Mesothelial cell of epicardium (in vitro differentiated cells): Measurements from ENCODE around the gene OR56B1. TPM values are rescaled to one million over a fixed set of nuclear protein-coding genes. Genes with fewer than 3 reads are reported as not detected.
"Not testable (repeated sequence)": the region's sequence is repeated elsewhere in the genome, so short reads cannot be mapped to it uniquely, and the experiment has no call there.

Experiments used
- DNase-seq, 2 experiments: peaks; one replicate each; pipeline ENCODE4 v3.0.0; 2021; ENCODE audit warnings: low spot score in 2 of 2; ENCODE audit not compliant: unreplicated experiment in 2 of 2
- H3K27ac Mint-ChIP-seq: 2 replicates; pipeline ENCODE4 v1.8.0; 2021; ENCODE audit warnings: mixed read lengths
- H3K27me3 Mint-ChIP-seq: 2 replicates; pipeline ENCODE4 v1.8.0; 2021; ENCODE audit warnings: low read depth, mixed read lengths
- H3K36me3 Mint-ChIP-seq: 2 replicates; pipeline ENCODE4 v1.8.0; 2021; ENCODE audit warnings: mixed read lengths
- H3K4me1 Mint-ChIP-seq: 2 replicates; pipeline ENCODE4 v1.8.0; 2021; ENCODE audit warnings: mixed read lengths
- H3K4me3 Mint-ChIP-seq: 2 replicates; pipeline ENCODE4 v1.8.0; 2021; ENCODE audit warnings: mild to moderate bottlenecking, moderate library complexity, mixed read lengths
- H3K9me3 Mint-ChIP-seq: 2 replicates; pipeline ENCODE4 v1.8.0; 2021; ENCODE audit warnings: mixed read lengths
- CTCF ChIP-seq: fragments of 200-600 bp; sonication (generic); IDR thresholded peaks from one replicate; pipeline ENCODE4 v1.5.0; 2021; ENCODE audit warnings: antibody characterized with exemption; ENCODE audit not compliant: unreplicated experiment
- total RNA-seq: library from RNA; stranded (reverse); gene quantifications from 3 replicates; pipeline ENCODE4 v1.2.1, GENCODE V29; 2021

OR56B1 gene
- total RNA-seq, 1 donor from 2014 or later: 0.11 TPM

- TF ChIP-seq CTCF: no peak
- Mint-ChIP-seq H3K4me3 (no peak overlapping the region), H3K9me3 (peaks cover 6% of the 10 kb centered on the region), H3K27ac (no peak overlapping the region), H3K27me3 (no peaks in the 10 kb centered on the region), H3K4me1 (no peaks in the 10 kb centered on the region), H3K36me3 (peaks cover 9% of the 10 kb centered on the region)
- DNase-seq: no peak
Measured at GRCh38 chr11:5713695-5714094, 22.6 kb upstream of the OR56B1 start.

- H3K27ac Mint-ChIP-seq, DNase-seq: not testable (repeated sequence)
Measured at GRCh38 chr11:5716518-5716917, 19.7 kb upstream of the OR56B1 start.

GRCh38 chr11:5719703-5720495 lies 16.3 kb upstream of the OR56B1 start:
- no peak for TF ChIP-seq CTCF
- Mint-ChIP-seq H3K9me3 (peaks cover 6% of the 10 kb centered on the region), H3K27me3 (peaks cover 5% of the 10 kb centered on the region), H3K36me3 (no peaks in the 10 kb centered on the region), H3K4me1 (no peaks in the 10 kb centered on the region), H3K27ac (no peak overlapping the region), H3K4me3 (no peak overlapping the region)
- no peak for DNase-seq

More at GRCh38 chr11:5716518-5716917, 19.7 kb upstream of the OR56B1 start:
- H3K27me3 Mint-ChIP-seq, H3K4me1 Mint-ChIP-seq, H3K4me3 Mint-ChIP-seq, H3K9me3 Mint-ChIP-seq, H3K36me3 Mint-ChIP-seq: not testable (repeated sequence)

GRCh38 chr11:5722622-5723021 lies 13.6 kb upstream of the OR56B1 start:
- Mint-ChIP-seq H3K27me3 (peaks cover 8% of the 10 kb centered on the region), H3K4me3 (no peak overlapping the region), H3K36me3 (no peaks in the 10 kb centered on the region), H3K4me1 (no peaks in the 10 kb centered on the region), H3K9me3 (peaks cover 6% of the 10 kb centered on the region), H3K27ac (no peak overlapping the region)
- no peak for TF ChIP-seq CTCF
- no peak for DNase-seq

- Mint-ChIP-seq H3K36me3 (no peaks in the 10 kb centered on the region), H3K4me3 (no peak overlapping the region), H3K9me3 (no peaks in the 10 kb centered on the region), H3K27ac (no peak overlapping the region), H3K27me3 (peaks cover 12% of the 10 kb centered on the region), H3K4me1 (no peaks in the 10 kb centered on the region)
- TF ChIP-seq CTCF: no peak
- no peak for DNase-seq
Measured at GRCh38 chr11:5726351-5726750, 9.9 kb upstream of the OR56B1 start.

GRCh38 chr11:5727691-5728090 lies 8.6 kb upstream of the OR56B1 start:
- no peak for DNase-seq
- H3K27ac Mint-ChIP-seq: no peak overlapping the region
- H3K36me3 Mint-ChIP-seq: no peaks in the 10 kb centered on the region
- no peak for TF ChIP-seq CTCF
- H3K4me1 Mint-ChIP-seq: no peaks in the 10 kb centered on the region
- no peaks in the 10 kb centered on the region for H3K9me3 Mint-ChIP-seq
- peaks cover 12% of the 10 kb centered on the region for H3K27me3 Mint-ChIP-seq
- no peak overlapping the region for H3K4me3 Mint-ChIP-seq
